Endothelial cell of umbilical vein (primary cell): ENCODE results near the gene TPP1. TPM values are rescaled to one million over a fixed set of nuclear protein-coding genes. Genes with fewer than 3 reads are reported as not detected.

Experiments
- BruUV-seq: library from RNA; stranded (reverse); fragments of 400-500 nt; replicated peaks from 2 replicates; lab custom pipeline; 2021; lab: Mats Ljungman, UMichigan
- CTCF ChIA-PET: fragments of 300-600, 350-600 bp; sonication (Branson Sonifier 250); formaldehyde crosslinking; loops from one replicate; lab custom pipeline; 2021; ENCODE audit warnings: antibody characterized with exemption, inconsistent platforms; lab: Charles Lee
- POLR2A ChIA-PET: fragments of 300-600, 350-600 bp; sonication (Branson Sonifier 250); formaldehyde crosslinking; loops from one replicate; lab custom pipeline; 2021; ENCODE audit warnings: antibody characterized with exemption, inconsistent platforms; lab: Charles Lee
- DNase-seq: peaks from one replicate; pipeline ENCODE4 v3.0.0-alpha.2; 2011; ENCODE audit warnings: low read depth, low spot score
- FAIRE-seq: peaks from 2 replicates; lab custom pipeline; 2011; peaks lifted over from hg19 to GRCh38; lab: Jason Lieb, UNC
- H2AFZ ChIP-seq: 2 replicates; pipeline ENCODE4 v1.6.0; 2012; ENCODE audit warnings: low read depth, low read length, control low read depth, inconsistent platforms
- H3K27ac ChIP-seq: 2 replicates; pipeline ENCODE4 v1.5.1; 2011; ENCODE audit warnings: low read depth, mild to moderate bottlenecking, control low read depth, low read length, moderate library complexity; ENCODE audit not compliant: insufficient read depth
- H3K27me3 ChIP-seq, 2 experiments: 2 replicates each; pipeline versions ENCODE4 v1.6.0 to v1.6.1; 2011; ENCODE audit warnings: low read length in 2 of 2, mixed read lengths in 1 of 2; ENCODE audit not compliant: control insufficient read depth in 2 of 2, insufficient read depth in 2 of 2
- H3K36me3 ChIP-seq, 2 experiments: 2 replicates in 1 of 2; 3 replicates in 1 of 2; pipeline ENCODE4 v1.5.1; 2011; ENCODE audit warnings: low read length in 2 of 2, mild to moderate bottlenecking in 1 of 2, moderate library complexity in 1 of 2; ENCODE audit not compliant: control insufficient read depth in 2 of 2, insufficient read depth in 2 of 2; ENCODE audit errors: extremely low read depth in 1 of 2
- H3K4me1 ChIP-seq: 3 replicates; pipeline ENCODE4 v1.5.1; 2011; ENCODE audit warnings: mild to moderate bottlenecking, low read length; ENCODE audit not compliant: control insufficient read depth, insufficient read depth; ENCODE audit errors: extremely low read depth
- H3K4me2 ChIP-seq: 2 replicates; pipeline ENCODE4 v1.6.1; 2011; ENCODE audit warnings: low read length, control low read depth, mixed read lengths; ENCODE audit not compliant: insufficient read depth
- H3K4me3 ChIP-seq, 3 experiments: fragments of 200-600 bp in 1 of 3; sonication (generic), shearing (Covaris generic) in 1 of 3; replicated peaks in 1 of 3; 2 replicates each; pipeline ENCODE4 v1.5.1; 2011 to 2016; ENCODE audit warnings: control low read depth in 3 of 3, low read length in 3 of 3, mild to moderate bottlenecking in 2 of 3, inconsistent platforms in 1 of 3, low read depth in 1 of 3, moderate library complexity in 1 of 3; ENCODE audit not compliant: insufficient read depth in 1 of 3
- H3K79me2 ChIP-seq: 2 replicates; pipeline ENCODE4 v1.6.0; 2012; ENCODE audit warnings: low read length, inconsistent platforms; ENCODE audit not compliant: control insufficient read depth, insufficient read depth
- H3K9ac ChIP-seq: replicated peaks from 2 replicates; pipeline ENCODE3; 2011; ENCODE audit warnings: low read length, control low read depth; ENCODE audit not compliant: insufficient read depth; ENCODE audit errors: extremely low read depth
- H3K9me1 ChIP-seq: replicated peaks from 3 replicates; pipeline ENCODE4 v1.6.0; 2011; ENCODE audit warnings: mild to moderate bottlenecking, low read length; ENCODE audit not compliant: control insufficient read depth, insufficient read depth; ENCODE audit errors: extremely low read depth
- H3K9me3 ChIP-seq: replicated peaks from 2 replicates; pipeline ENCODE4 v1.5.1; 2012; ENCODE audit warnings: low read length, inconsistent platforms; ENCODE audit not compliant: control insufficient read depth, insufficient read depth
- H4K20me1 ChIP-seq: replicated peaks from 2 replicates; pipeline ENCODE3; 2011; ENCODE audit warnings: mild to moderate bottlenecking, low read length; ENCODE audit not compliant: control insufficient read depth, insufficient read depth; ENCODE audit errors: extremely low read depth
- CTCF ChIP-seq, 2 donors: IDR thresholded peaks; 1 replicate in 1 of 2; 2 replicates in 1 of 2; pipeline ENCODE4 v1.5.1; 2011; ENCODE audit warnings: low read length in 2 of 2, mild to moderate bottlenecking in 2 of 2, moderate library complexity in 2 of 2, control low read depth in 1 of 2, inconsistent platforms in 1 of 2, low read depth in 1 of 2; ENCODE audit not compliant: insufficient read depth in 1 of 2; ENCODE audit errors: extremely low read depth in 1 of 2
- EZH2 ChIP-seq: IDR thresholded peaks from 2 replicates; pipeline ENCODE4 v1.6.1; 2012; ENCODE audit warnings: borderline replicate concordance, low read depth, mild to moderate bottlenecking, moderate library complexity, low read length, inconsistent platforms; ENCODE audit not compliant: severe bottlenecking
- FOS ChIP-seq: IDR thresholded peaks from 2 replicates; pipeline ENCODE4 v1.6.1; 2011; ENCODE audit warnings: mild to moderate bottlenecking, low read length, moderate library complexity, borderline replicate concordance; ENCODE audit not compliant: insufficient read depth
- GATA2 ChIP-seq: IDR thresholded peaks from 2 replicates; pipeline ENCODE4 v1.7.0; 2011; ENCODE audit warnings: low read depth, mild to moderate bottlenecking, moderate library complexity, mixed read lengths, low read length; ENCODE audit not compliant: insufficient read length, insufficient read depth
- JUN ChIP-seq: IDR thresholded peaks from 2 replicates; pipeline ENCODE4 v1.6.1; 2011; ENCODE audit warnings: borderline replicate concordance, low read depth; ENCODE audit not compliant: insufficient read length, insufficient read depth
- MAX ChIP-seq: IDR thresholded peaks from 2 replicates; pipeline ENCODE4 v1.6.1; 2011; ENCODE audit not compliant: insufficient read depth, insufficient read length
- MYC ChIP-seq: IDR thresholded peaks from one replicate; pipeline ENCODE4 v1.6.1; 2011; ENCODE audit warnings: mild to moderate bottlenecking, low read depth, low read length
- POLR2A ChIP-seq: IDR thresholded peaks from 2 replicates; pipeline ENCODE4 v1.6.1; 2012; ENCODE audit warnings: low read depth, mild to moderate bottlenecking, control low read depth, low read length
- POLR2AphosphoS5 ChIP-seq: IDR thresholded peaks from 2 replicates; pipeline ENCODE4 v1.6.1; 2012; ENCODE audit warnings: low read depth, mild to moderate bottlenecking, control low read depth, low read length, moderate library complexity; ENCODE audit not compliant: insufficient read depth
- dilution Hi-C: fragments of 300-500 bp; cut with MboI; formaldehyde crosslinking; loops from one replicate; pipeline ENCODE4 v1.15.0; 2019; ENCODE audit warnings: low sequenced_read_pairs; ENCODE audit not compliant: extremely low pct_ligation_motif_present
- intact Hi-C: fragments of 100-400 bp; cut with micrococcal nuclease; formaldehyde crosslinking; loops from one replicate; pipeline ENCODE4 v1.10.0; 2022
- polyA plus RNA-seq, 4 experiments: library from polyadenylated mRNA; depleted of rRNA in 3 of 4; stranded (reverse) in 3 of 4; unstranded in 1 of 4; fragments of >200 nt; gene quantifications; 2 replicates each; pipeline versions ENCODE4 v1.2.1 to v1.2.3, GENCODE V29; 2011 to 2012; ENCODE audit warnings: missing spikeins in 1 of 4
- total RNA-seq: library from RNA; stranded (reverse); gene quantifications from 2 replicates; pipeline ENCODE4 v1.2.3, GENCODE V29; 2021

The TPP1 gene
- total and polyA plus RNA-seq, 2 donors (not counting 3 experiments of a cell fraction or from before 2014, with no cell fraction given): 124 to 224 TPM

GRCh38 chr11:6601041-6601461, 18.2 kb downstream of the TPP1 start:
- intact Hi-C loops (no loop called here), dilution Hi-C loops (no loop called here)
- peaks cover 3% of the 10 kb centered on the region for H4K20me1 ChIP-seq
- CTCF ChIA-PET: no interaction called here
- peaks cover 71% of the 10 kb centered on the region for H3K79me2 ChIP-seq
- peaks cover 22 to 23% of the 10 kb centered on the region in 2 experiments for H3K36me3 ChIP-seq
- POLR2A ChIA-PET: no interaction called here
- peaks cover 21% of the 10 kb centered on the region for H3K4me1 ChIP-seq
- no peaks in the 10 kb centered on the region for H3K27me3 ChIP-seq
- H2AFZ ChIP-seq: no peak overlapping the region
- BruUV-seq: no TSS peak
- no peak overlapping the region for H3K27ac ChIP-seq
- H3K9me1 ChIP-seq: no peaks in the 10 kb centered on the region
- H3K4me3 ChIP-seq: no peak overlapping the region
- FAIRE-seq (no peak), DNase-seq (no peak)
- H3K9ac ChIP-seq: no peak overlapping the region
- no peak for TF ChIP-seq JUN
- TF ChIP-seq POLR2AphosphoS5: no peak
- no peak for TF ChIP-seq MAX
- TF ChIP-seq MYC: no peak
- TF ChIP-seq GATA2: no peak
- TF ChIP-seq FOS: no peak
- TF ChIP-seq POLR2A: no peak
- no peak for TF ChIP-seq EZH2
- TF ChIP-seq CTCF (IDR thresholded peaks at IDR 0.05; ENCODE audit: extremely low read depth in 1 of 2, insufficient read depth in 1 of 2, low read depth in 1 of 2, low read length in 2 of 2): no peak
- H3K9me3 ChIP-seq: no peaks in the 10 kb centered on the region
- no peak overlapping the region for H3K4me2 ChIP-seq
